GM13976 (cell line): ENCODE data around the gene COQ5.

Experiments used
- DNase-seq: peaks from one replicate; pipeline ENCODE4 v3.0.0; 2012; ENCODE audit warnings: low spot score
- CTCF ChIP-seq: IDR thresholded peaks from 2 replicates; pipeline ENCODE4 v1.5.1; 2012; ENCODE audit warnings: borderline replicate concordance, mild to moderate bottlenecking; ENCODE audit not compliant: insufficient read depth; ENCODE audit errors: extremely low read depth, missing control alignments, control extremely low read depth
- in situ Hi-C: fragments of 300-500 bp; cut with MboI; formaldehyde crosslinking; loops from one replicate; pipeline ENCODE4 v1.12.0; 2022; ENCODE audit warnings: low sequenced_read_pairs, mixed read lengths, inconsistent platforms; ENCODE audit not compliant: unreplicated experiment

The COQ5 gene

GRCh38 chr12:120485961-120486881 is 42.7 kb downstream of the COQ5 start:
- DNase-seq: no peak
- in situ Hi-C loops: no loop called here
- no peak for TF ChIP-seq CTCF

- in situ Hi-C loops: no loop called here
- TF ChIP-seq CTCF: no peak
- DNase-seq: no peak
These were observed 45.3 kb downstream of the COQ5 start for GRCh38 chr12:120483621-120484020.

GRCh38 chr12:120481022-120481767 is 47.8 kb downstream of the COQ5 start:
- in situ Hi-C loops: no loop called here
- DNase-seq: no peak
- no peak for TF ChIP-seq CTCF

GRCh38 chr12:120480211-120480610 is 48.7 kb downstream of the COQ5 start:
- in situ Hi-C loops: no loop called here
- no peak for DNase-seq
- TF ChIP-seq CTCF: no peak

- in situ Hi-C loops: no loop called here
- no peak for DNase-seq
- no peak for TF ChIP-seq CTCF
These were observed 49.5 kb downstream of the COQ5 start for GRCh38 chr12:120479458-120479857.

GRCh38 chr12:120475643-120476042 is 53.3 kb downstream of the COQ5 start:
- in situ Hi-C loops: no loop called here
- no peak for TF ChIP-seq CTCF
- no peak for DNase-seq
